OCI-LY7 (cell line): ENCODE data around the gene KRT17. TPM values are rescaled to one million over a fixed set of nuclear protein-coding genes. Genes with fewer than 3 reads are reported as not detected.

Experiments
- BruUV-seq: library from RNA; stranded (reverse); fragments of 400-500 nt; replicated peaks from 2 replicates; lab custom pipeline; 2021; lab: Mats Ljungman, UMichigan
- CTCF ChIA-PET: fragments of 300-600 bp; sonication (Branson Sonifier 250); formaldehyde crosslinking; loops from one replicate; lab custom pipeline; 2022; ENCODE audit warnings: antibody characterized with exemption; ENCODE audit not compliant: unreplicated experiment; lab: Charles Lee
- POLR2A ChIA-PET: fragments of 300-600 bp; sonication (Branson Sonifier 250); formaldehyde crosslinking; loops from one replicate; lab custom pipeline; 2022; ENCODE audit warnings: antibody characterized with exemption; lab: Charles Lee
- DNase-seq: peaks from one replicate; pipeline ENCODE4 v3.0.0-alpha.2; 2015; ENCODE audit warnings: low spot score
- H2AFZ ChIP-seq: fragments of 200-600 bp; sonication (generic), shearing (Covaris generic); 2 replicates; pipeline ENCODE4 v1.6.1; 2014; ENCODE audit warnings: mild to moderate bottlenecking, antibody characterized with exemption, low read length, moderate library complexity
- H3K27ac ChIP-seq: fragments of 200-600 bp; sonication (generic); 2 replicates; pipeline ENCODE4 v1.5.1; 2014; ENCODE audit warnings: mixed run types, low read depth, mild to moderate bottlenecking, moderate library complexity, low read length, inconsistent platforms; ENCODE audit not compliant: poor library complexity, severe bottlenecking
- H3K36me3 ChIP-seq: fragments of 200-600 bp; sonication (generic); 2 replicates; pipeline ENCODE4 v1.6.1; 2014; ENCODE audit warnings: mild to moderate bottlenecking, antibody characterized with exemption, low read length, moderate library complexity, mixed read lengths; ENCODE audit not compliant: insufficient read depth
- H3K4me1 ChIP-seq: fragments of 200-600 bp; sonication (generic); 2 replicates; pipeline ENCODE4 v1.5.1; 2014; ENCODE audit warnings: mild to moderate bottlenecking, low read length; ENCODE audit not compliant: insufficient read depth, poor library complexity, severe bottlenecking
- H3K4me2 ChIP-seq: fragments of 200-600 bp; sonication (generic); 2 replicates; pipeline ENCODE4 v1.6.1; 2014; ENCODE audit warnings: mild to moderate bottlenecking, low read length
- H3K4me3 ChIP-seq: fragments of 200-600 bp; sonication (generic); 2 replicates; pipeline ENCODE4 v1.5.1; 2014; ENCODE audit warnings: mild to moderate bottlenecking, low read depth, low read length; ENCODE audit not compliant: poor library complexity, severe bottlenecking
- H3K79me2 ChIP-seq: fragments of 200-600 bp; sonication (generic); 2 replicates; pipeline ENCODE4 v1.6.1; 2016; ENCODE audit warnings: low read depth, mild to moderate bottlenecking, low read length, moderate library complexity, mixed read lengths; ENCODE audit not compliant: insufficient read depth
- H3K9me2 ChIP-seq: fragments of 200-600 bp; sonication (generic); 2 replicates; pipeline ENCODE4 v1.6.1; 2016; ENCODE audit warnings: mild to moderate bottlenecking, low read length, mixed read lengths; ENCODE audit not compliant: insufficient read depth
- H3K9me3 ChIP-seq: fragments of 200-600 bp; sonication (generic); 2 replicates; pipeline ENCODE4 v1.6.1; 2014; ENCODE audit warnings: mild to moderate bottlenecking, mixed run types, low read length, mixed read lengths
- H4K20me1 ChIP-seq: fragments of 200-600 bp; sonication (generic); 2 replicates; pipeline ENCODE4 v1.6.1; 2014; ENCODE audit warnings: mild to moderate bottlenecking, antibody characterized with exemption, low read length, moderate library complexity, mixed read lengths; ENCODE audit not compliant: insufficient read depth
- CTCF ChIP-seq: fragments of 200-600 bp; sonication (generic); conservative IDR thresholded peaks from 2 replicates; pipeline ENCODE4 v1.5.1; 2014; ENCODE audit warnings: mild to moderate bottlenecking, antibody characterized with exemption, low read length, moderate library complexity, mixed read lengths
- EZH2phosphoT487 ChIP-seq: fragments of 200-600 bp; sonication (generic); IDR thresholded peaks from 2 replicates; pipeline ENCODE4 v1.6.1; 2018; ENCODE audit warnings: low read depth, borderline replicate concordance, mild to moderate bottlenecking, mixed run types, antibody characterized with exemption, low read length, moderate library complexity, mixed read lengths
- intact Hi-C: fragments of 100-400 bp; cut with micrococcal nuclease; formaldehyde crosslinking; loops from one replicate; pipeline ENCODE4 v1.10.0; 2022; ENCODE audit not compliant: unreplicated experiment
- total RNA-seq, 2 experiments: library from RNA; depleted of rRNA in 1 of 2; stranded (reverse); fragments of >200 nt in 1 of 2; shearing (Covaris generic) in 1 of 2; gene quantifications; 2 replicates each; pipeline ENCODE4 v1.2.3, GENCODE V29; 2014 to 2022

KRT17 gene
- total RNA-seq, 2 experiments from 2014 or later, result 2.1 TPM; not detected in 1

- H2AFZ ChIP-seq, result no peak overlapping the region
- H3K9me3 ChIP-seq, result no peaks in the 10 kb centered on the region
- H3K4me2 ChIP-seq, result no peak overlapping the region
- no peaks in the 10 kb centered on the region for H4K20me1 ChIP-seq
- no peak overlapping the region for H3K4me3 ChIP-seq
- BruUV-seq, result no TSS peak
- no peaks in the 10 kb centered on the region for H3K9me2 ChIP-seq
- intact Hi-C loops, result no loop called here
- no peaks in the 10 kb centered on the region for H3K79me2 ChIP-seq
- CTCF ChIA-PET, result no interaction called here
- H3K27ac ChIP-seq, result no peak overlapping the region
- DNase-seq, result no peak
- TF ChIP-seq EZH2phosphoT487 (no peak), CTCF (no peak)
- no peaks in the 10 kb centered on the region for H3K36me3 ChIP-seq
- H3K4me1 ChIP-seq, result no peaks in the 10 kb centered on the region
- POLR2A ChIA-PET, result no interaction called here
These were observed 49.0 kb downstream of the KRT17 start for GRCh38 chr17:41575336-41575735.

GRCh38 chr17:41571561-41572434, 52.6 kb downstream of the KRT17 start, which contains the start of gene KRT9:
KRT9 (minus strand) TSS chr17:41572059; CDS start chr17:41571992, 67 bp downstream.
- no peaks in the 10 kb centered on the region for H3K79me2 ChIP-seq
- no peak within 1 kb of the TSS for H3K27ac ChIP-seq
- no peak within 1 kb of the TSS for H3K4me3 ChIP-seq
- no peaks in the 10 kb centered on the region for H3K9me2 ChIP-seq
- no peaks in the 10 kb centered on the region for H3K9me3 ChIP-seq
- H3K4me2 ChIP-seq, result no peak within 1 kb of the TSS
- intact Hi-C loops, result no loop called here
- DNase-seq, result no peak
- H4K20me1 ChIP-seq, result no peaks in the 10 kb centered on the region
- no peaks in the 10 kb centered on the region for H3K36me3 ChIP-seq
- ChIA-PET CTCF (no interaction called here), POLR2A (no interaction called here)
- H3K4me1 ChIP-seq, result no peaks in the 10 kb centered on the region
- TF ChIP-seq CTCF (no peak), EZH2phosphoT487 (no peak)
- no TSS peak for BruUV-seq
- H2AFZ ChIP-seq, result no peak within 1 kb of the TSS

Other genes with a start within 250 kb of the KRT17 start
- gene KRT34, start 242.3 kb downstream of the KRT17 start, total RNA-seq (2014; rRNA removed; shearing (Covaris generic)), result not detected in 2 replicates
- not detected in 2 replicates for gene KRT34, start 242.3 kb downstream of the KRT17 start, total RNA-seq (2022)
- gene KRT31, start 227.0 kb downstream of the KRT17 start, total RNA-seq (2014; rRNA removed; shearing (Covaris generic)), result not detected in 2 replicates
- gene KRT31, start 227.0 kb downstream of the KRT17 start, total RNA-seq (2022), result not detected in 2 replicates
- not detected in 2 replicates for gene KRT37, start 200.0 kb downstream of the KRT17 start, total RNA-seq (2014; rRNA removed; shearing (Covaris generic))
- gene KRT37, start 200.0 kb downstream of the KRT17 start, total RNA-seq (2022), result not detected in 2 replicates
- gene KRT38, start 183.6 kb downstream of the KRT17 start, total RNA-seq (2014; rRNA removed; shearing (Covaris generic)), result not detected in 2 replicates
- not detected in 2 replicates for gene KRT38, start 183.6 kb downstream of the KRT17 start, total RNA-seq (2022)
- not detected in 2 replicates for gene KRT32, start 157.2 kb downstream of the KRT17 start, total RNA-seq (2014; rRNA removed; shearing (Covaris generic))
- gene KRT32, start 157.2 kb downstream of the KRT17 start, total RNA-seq (2022), result not detected in 2 replicates
- gene KRT35, start 143.4 kb downstream of the KRT17 start, total RNA-seq (2014; rRNA removed; shearing (Covaris generic)), result not detected in 2 replicates
- gene KRT35, start 143.4 kb downstream of the KRT17 start, total RNA-seq (2022), result not detected in 2 replicates
- not detected in 2 replicates for gene KRT36, start 134.7 kb downstream of the KRT17 start, total RNA-seq (2014; rRNA removed; shearing (Covaris generic))
- gene KRT36, start 134.7 kb downstream of the KRT17 start, total RNA-seq (2022), result not detected in 2 replicates
- gene KRT13, start 119.0 kb downstream of the KRT17 start, total RNA-seq (2014; rRNA removed; shearing (Covaris generic)), result not detected in 2 replicates
- not detected in 2 replicates for gene KRT13, start 119.0 kb downstream of the KRT17 start, total RNA-seq (2022)
- not detected in 2 replicates for gene KRT15, start 105.7 kb downstream of the KRT17 start, total RNA-seq (2014; rRNA removed; shearing (Covaris generic))
- not detected in 2 replicates for gene KRT15, start 105.7 kb downstream of the KRT17 start, total RNA-seq (2022)
- not detected in 2 replicates for gene KRT19, start 96.3 kb downstream of the KRT17 start, total RNA-seq (2014; rRNA removed; shearing (Covaris generic))
- gene KRT19, start 96.3 kb downstream of the KRT17 start, total RNA-seq (2022), result not detected in 2 replicates
- not detected in 2 replicates for gene KRT9, start 52.5 kb downstream of the KRT17 start, total RNA-seq (2014; rRNA removed; shearing (Covaris generic))
- not detected in 2 replicates for gene KRT9, start 52.5 kb downstream of the KRT17 start, total RNA-seq (2022)
- not detected in 2 replicates for gene KRT14, start 37.7 kb downstream of the KRT17 start, total RNA-seq (2014; rRNA removed; shearing (Covaris generic))
- 0.30 and 0.82 TPM in 2 replicates for gene KRT14, start 37.7 kb downstream of the KRT17 start, total RNA-seq (2022)
- gene KRT16, start 11.8 kb downstream of the KRT17 start, total RNA-seq (2014; rRNA removed; shearing (Covaris generic)), result not detected in 2 replicates
- not detected in 2 replicates for gene KRT16, start 11.8 kb downstream of the KRT17 start, total RNA-seq (2022)
- 123 and 145 TPM in 2 replicates for gene EIF1, start 64.3 kb upstream of the KRT17 start, total RNA-seq (2014; rRNA removed; shearing (Covaris generic))
- 659 and 705 TPM in 2 replicates for gene EIF1, start 64.3 kb upstream of the KRT17 start, total RNA-seq (2022)
- not detected in 2 replicates for gene GAST, start 87.8 kb upstream of the KRT17 start, total RNA-seq (2014; rRNA removed; shearing (Covaris generic))
- gene GAST, start 87.8 kb upstream of the KRT17 start, total RNA-seq (2022), result not detected in 2 replicates
- gene HAP1, start 110.1 kb upstream of the KRT17 start, total RNA-seq (2014; rRNA removed; shearing (Covaris generic)), result 0.10 and 0.19 TPM in 2 replicates
- gene HAP1, start 110.1 kb upstream of the KRT17 start, total RNA-seq (2022), result 0.22 and 0.55 TPM in 2 replicates
- gene JUP, start 162.1 kb upstream of the KRT17 start, total RNA-seq (2014; rRNA removed; shearing (Covaris generic)), result 29.9 and 40.5 TPM in 2 replicates
- gene JUP, start 162.1 kb upstream of the KRT17 start, total RNA-seq (2022), result 62.0 and 69.3 TPM in 2 replicates
- gene P3H4, start 187.4 kb upstream of the KRT17 start, total RNA-seq (2014; rRNA removed; shearing (Covaris generic)), result 0.08 TPM in 1 of 2 replicates, not detected in the other
- 2.2 and 2.6 TPM in 2 replicates for gene P3H4, start 187.4 kb upstream of the KRT17 start, total RNA-seq (2022)
- gene FKBP10, start 188.4 kb upstream of the KRT17 start, total RNA-seq (2014; rRNA removed; shearing (Covaris generic)), result 1.5 TPM in 1 of 2 replicates, not detected in the other
- gene FKBP10, start 188.4 kb upstream of the KRT17 start, total RNA-seq (2022), result 7.3 and 7.8 TPM in 2 replicates
- gene NT5C3B, start 211.7 kb upstream of the KRT17 start, total RNA-seq (2014; rRNA removed; shearing (Covaris generic)), result 0.16 TPM in 1 of 2 replicates, not detected in the other
- 10.0 and 12.1 TPM in 2 replicates for gene NT5C3B, start 211.7 kb upstream of the KRT17 start, total RNA-seq (2022)
- gene KLHL10, start 213.2 kb upstream of the KRT17 start, total RNA-seq (2014; rRNA removed; shearing (Covaris generic)), result not detected in 2 replicates
- not detected in 2 replicates for gene KLHL10, start 213.2 kb upstream of the KRT17 start, total RNA-seq (2022)
- 29.9 and 35.4 TPM in 2 replicates for gene KLHL11, start 240.8 kb upstream of the KRT17 start, total RNA-seq (2014; rRNA removed; shearing (Covaris generic))
- gene KLHL11, start 240.8 kb upstream of the KRT17 start, total RNA-seq (2022), result 20.5 and 20.9 TPM in 2 replicates